HG03097 (cell line): Measurements from ENCODE around the gene LCP2.

Experiments
- ATAC-seq: cut with Tn5 transposase; IDR thresholded peaks from one replicate; pipeline ENCODE4 v1.9.1; 2021; ENCODE audit not compliant: unreplicated experiment, low FRiP score

The LCP2 gene

DNA sequence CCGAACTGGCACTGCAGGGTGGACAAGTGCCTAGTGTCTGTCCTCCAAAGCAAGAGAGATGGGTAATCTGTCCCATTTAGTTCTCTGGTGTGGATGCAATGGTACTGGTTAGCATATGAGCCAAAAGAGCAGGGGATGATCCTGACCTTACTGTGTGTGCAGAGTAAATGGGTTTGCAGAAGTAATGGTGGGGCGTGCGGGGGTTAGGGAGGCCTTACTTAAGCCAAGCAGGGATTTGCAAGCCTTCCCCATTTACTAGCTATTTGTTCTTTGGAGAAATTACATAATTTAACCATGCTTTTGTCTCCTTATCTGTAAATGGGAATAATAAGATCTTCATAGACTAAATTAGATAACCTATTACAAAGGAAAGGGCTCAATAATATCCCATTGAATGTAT, 19.9 kb upstream of the LCP2 start:
- no peak for ATAC-seq

GRCh38 chr5:170316937-170317336, 19.4 kb upstream of the LCP2 start:
- ATAC-seq: no peak

- ATAC-seq: no peak
Observed at GRCh38 chr5:170315154-170315553, 17.6 kb upstream of the LCP2 start.

- ATAC-seq: no peak
Observed at GRCh38 chr5:170314541-170315095, 17.0 kb upstream of the LCP2 start.

DNA sequence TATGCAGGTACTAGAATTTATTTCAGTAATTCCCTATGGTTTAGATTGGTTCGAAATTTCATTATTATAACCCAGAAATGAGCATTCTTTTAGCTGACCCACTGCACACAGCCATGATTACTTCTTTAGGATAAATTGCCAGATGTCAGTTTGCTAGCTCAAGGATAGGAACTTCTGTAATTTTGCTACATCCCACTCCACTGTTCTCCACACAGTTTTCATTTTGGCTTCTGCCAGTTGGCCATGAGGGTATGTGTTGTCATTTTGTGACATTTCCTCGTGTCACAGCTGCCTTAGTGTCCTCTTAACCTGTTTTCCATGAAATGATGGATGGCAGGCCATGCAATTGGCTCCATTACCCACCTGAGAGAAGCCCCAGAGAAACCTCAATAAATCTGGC, 16.2 kb upstream of the LCP2 start:
- no peak for ATAC-seq

DNA sequence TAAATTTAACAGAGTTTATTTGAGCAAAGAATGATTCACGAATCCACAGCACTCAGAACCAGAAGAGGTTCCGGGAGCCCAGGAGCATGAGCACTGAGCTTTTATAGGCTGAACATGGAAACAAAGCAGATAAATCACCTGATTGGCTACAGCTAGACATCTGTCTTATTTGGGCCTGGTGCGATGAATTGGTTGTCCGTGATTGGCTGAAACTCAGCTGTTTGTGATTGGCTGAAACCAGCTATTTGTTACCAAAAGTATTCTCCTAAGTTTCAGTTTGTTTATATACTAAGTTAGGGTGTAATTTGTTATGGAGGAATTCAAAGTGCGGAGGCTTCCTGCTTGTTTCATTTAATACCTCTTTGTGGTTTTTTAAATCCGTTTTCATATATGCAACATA, 15.8 kb upstream of the LCP2 start:
- no peak for ATAC-seq

- ATAC-seq: peak; percentile 65
Observed at GRCh38 chr5:170312666-170313065, 15.1 kb upstream of the LCP2 start.

DNA sequence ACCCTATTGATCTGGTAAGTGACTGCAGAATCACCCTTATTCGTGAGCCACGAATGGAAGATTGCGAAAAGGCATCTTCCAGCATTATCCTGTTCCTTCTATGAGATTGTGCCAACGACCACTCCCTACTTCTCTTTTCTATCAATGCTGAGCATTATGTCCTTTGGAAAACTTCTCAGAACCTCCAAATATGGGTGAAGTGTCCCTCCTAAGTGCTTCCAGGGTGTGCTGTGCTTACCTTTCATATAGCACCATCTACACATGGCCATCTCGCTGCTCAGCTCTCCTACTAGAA, 14.7 kb upstream of the LCP2 start:
- no peak for ATAC-seq

DNA sequence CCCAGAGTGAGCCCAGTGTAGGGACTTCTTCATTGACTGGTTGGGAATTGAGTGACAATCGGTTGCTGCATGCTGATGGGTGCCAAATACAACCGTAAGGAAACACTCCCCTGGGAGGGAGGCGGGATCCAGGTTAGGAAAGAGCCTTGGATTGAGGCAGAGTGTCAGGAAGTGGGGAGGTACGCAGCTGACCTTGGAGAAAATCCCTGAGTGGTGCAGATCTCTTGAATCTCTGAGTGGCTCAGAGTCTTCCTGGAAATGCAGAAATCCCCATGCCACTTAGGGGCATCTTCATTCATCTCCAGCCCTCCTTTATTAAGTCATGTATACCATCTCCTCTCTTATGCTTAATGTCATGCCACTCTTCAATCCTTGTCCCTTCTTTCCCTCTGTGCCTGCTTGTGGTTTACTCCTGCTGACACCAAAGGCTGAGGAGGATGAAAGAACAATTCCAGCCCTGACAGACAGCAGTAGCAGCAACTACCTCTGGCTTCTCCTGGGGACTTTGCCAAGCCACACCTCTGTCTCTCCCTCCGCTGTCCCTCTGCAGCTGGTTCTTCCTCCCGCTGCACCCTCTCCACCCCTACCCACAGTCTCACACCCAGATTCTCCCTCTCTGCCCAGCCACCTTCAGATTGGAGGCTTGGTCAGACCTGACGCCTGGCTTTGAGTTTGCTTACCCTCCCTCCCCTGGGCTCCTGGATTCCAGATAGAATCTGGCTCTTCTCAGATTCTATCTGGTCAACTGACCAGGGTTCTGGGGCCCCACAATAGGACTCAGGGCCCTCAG, 14.1 kb upstream of the LCP2 start:
- no peak for ATAC-seq

DNA sequence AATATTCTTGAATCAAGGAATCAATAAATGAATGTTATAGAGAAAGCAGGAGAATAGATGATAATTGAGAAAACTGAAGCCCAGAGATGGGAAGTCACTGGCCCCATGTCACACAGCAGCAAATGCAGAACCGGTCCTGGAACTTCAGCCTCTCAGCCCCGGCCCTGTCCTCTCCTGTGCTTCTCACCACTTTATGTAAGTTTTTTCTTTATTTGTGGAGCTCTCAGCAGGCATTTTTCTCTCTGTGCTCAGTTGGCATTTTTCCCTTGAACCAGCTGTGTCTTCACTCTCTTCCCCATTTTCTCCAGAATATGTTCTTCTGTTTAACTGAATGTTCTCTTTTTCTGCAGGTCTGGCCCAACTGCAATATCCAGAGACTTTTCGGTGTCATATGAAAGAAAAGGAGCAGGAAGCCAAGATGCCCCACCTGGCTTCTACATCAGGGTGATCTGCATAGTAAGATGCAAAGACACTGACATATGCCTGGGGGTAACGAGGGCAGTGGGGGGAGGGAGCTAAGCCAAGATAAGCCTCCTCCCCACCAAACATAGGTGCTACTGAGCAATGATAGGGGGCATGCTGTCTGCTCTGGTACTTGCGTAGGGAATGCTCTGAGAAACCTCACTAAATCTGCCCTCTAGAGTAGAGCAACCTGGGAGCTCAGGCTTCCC, 12.8 kb upstream of the LCP2 start:
- no peak for ATAC-seq

DNA sequence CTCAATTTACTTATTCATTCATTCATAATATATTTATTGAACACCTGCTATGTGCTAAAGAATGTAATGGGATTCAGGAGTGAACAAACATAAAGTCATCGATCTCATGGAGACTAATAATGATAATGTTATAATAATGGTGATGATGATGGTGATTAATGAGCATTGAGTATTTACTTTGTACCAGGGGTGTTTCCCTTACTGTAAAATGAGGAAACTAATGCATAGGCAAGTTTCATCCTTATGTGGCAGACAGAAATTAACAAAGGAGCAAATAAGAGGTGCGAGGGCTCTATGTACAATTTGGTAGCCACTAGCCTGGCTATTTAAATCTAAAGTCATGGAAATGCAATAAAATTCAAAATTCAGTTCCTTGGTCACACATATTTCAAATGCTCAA, 11.1 kb upstream of the LCP2 start:
- ATAC-seq: no peak

GRCh38 chr5:170307575-170308465, 10.2 kb upstream of the LCP2 start:
- no peak for ATAC-seq

GRCh38 chr5:170306381-170306831, 8.8 kb upstream of the LCP2 start:
- peak; percentile 67 for ATAC-seq

DNA sequence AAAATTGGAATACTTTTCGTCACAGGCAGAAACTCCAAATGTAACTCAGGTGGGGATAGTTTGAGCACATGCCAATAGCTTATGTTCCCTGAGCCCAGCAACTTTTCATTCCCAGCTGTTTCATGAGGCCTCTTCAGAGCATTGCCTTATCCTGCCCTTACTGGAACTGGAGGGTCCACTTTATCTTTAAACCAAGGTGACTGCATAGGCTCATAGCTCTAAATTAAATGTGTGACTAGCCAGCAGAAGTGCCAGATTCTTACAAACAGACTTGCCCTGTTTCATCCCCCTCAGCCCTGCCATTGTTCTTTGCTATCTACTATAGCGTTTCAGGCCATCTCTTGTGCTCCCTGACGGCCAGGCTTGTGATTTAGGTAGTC, 8.1 kb upstream of the LCP2 start:
- no peak for ATAC-seq

GRCh38 chr5:170305016-170305645, 7.6 kb upstream of the LCP2 start:
- no peak for ATAC-seq

GRCh38 chr5:170303549-170303948, 6.0 kb upstream of the LCP2 start:
- no peak for ATAC-seq

GRCh38 chr5:170302653-170303501, 5.3 kb upstream of the LCP2 start:
- peak; percentile 67 for ATAC-seq

GRCh38 chr5:170301981-170302652, 4.5 kb upstream of the LCP2 start:
- no peak for ATAC-seq

GRCh38 chr5:170301149-170301548, 3.6 kb upstream of the LCP2 start:
- ATAC-seq: no peak
